Measurements from ENCODE around the gene NCSTN.
A peak's percentile ranks its signal among the peaks of the same experiment; 100 is the strongest.

Gene NCSTN

DNA sequence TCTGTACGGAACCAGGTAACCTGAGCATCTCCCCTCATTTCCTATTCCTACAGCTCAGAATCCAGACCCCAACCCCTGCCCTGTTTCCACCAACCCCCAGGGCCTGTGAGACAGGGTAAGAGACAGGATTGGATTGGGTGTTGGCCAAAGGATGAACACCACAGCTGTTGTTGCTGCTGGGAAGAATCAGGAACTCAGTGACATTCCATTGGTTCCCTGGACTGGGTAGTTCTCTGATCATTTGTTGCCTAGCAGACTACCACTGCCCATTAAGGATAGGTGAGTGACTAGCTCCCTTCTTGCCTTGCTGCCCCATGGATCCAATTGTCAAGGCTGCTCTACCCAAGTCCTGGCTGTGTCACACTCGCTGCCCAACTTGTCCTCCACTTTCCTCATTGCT is 10.0 kb downstream of the NCSTN start:
- no peak for DNase-seq

DNA sequence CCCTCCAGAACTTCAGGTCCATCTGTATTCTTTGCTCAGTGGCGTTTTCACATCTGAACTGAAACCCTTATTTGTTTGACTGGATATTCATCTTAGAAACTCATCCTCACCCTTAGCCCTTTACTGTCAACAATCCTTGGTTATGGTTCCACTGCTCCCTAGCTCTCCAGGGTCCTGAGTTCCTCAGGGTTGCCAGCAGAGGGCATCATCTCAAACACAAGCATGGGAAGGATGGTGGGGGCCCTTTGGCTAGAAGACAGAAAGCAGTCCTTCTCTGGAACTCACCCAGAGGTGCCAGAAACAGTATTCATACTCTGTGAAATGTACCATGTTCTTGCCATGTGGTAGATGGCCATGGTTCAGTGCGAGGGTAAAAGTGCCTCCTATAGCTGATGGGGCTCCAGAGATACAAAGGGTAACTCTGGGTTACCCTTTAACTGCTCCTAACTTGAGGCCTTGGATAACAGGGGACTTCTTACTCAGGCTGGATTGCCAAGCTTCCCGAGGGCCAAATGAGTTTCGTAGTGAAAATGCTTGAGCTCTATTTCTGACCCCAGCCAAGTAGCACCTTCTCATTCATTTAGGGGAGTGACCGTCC is 11.3 kb downstream of the NCSTN start:
- peak in 1 of 2 experiments; percentile 5 for DNase-seq

DNA sequence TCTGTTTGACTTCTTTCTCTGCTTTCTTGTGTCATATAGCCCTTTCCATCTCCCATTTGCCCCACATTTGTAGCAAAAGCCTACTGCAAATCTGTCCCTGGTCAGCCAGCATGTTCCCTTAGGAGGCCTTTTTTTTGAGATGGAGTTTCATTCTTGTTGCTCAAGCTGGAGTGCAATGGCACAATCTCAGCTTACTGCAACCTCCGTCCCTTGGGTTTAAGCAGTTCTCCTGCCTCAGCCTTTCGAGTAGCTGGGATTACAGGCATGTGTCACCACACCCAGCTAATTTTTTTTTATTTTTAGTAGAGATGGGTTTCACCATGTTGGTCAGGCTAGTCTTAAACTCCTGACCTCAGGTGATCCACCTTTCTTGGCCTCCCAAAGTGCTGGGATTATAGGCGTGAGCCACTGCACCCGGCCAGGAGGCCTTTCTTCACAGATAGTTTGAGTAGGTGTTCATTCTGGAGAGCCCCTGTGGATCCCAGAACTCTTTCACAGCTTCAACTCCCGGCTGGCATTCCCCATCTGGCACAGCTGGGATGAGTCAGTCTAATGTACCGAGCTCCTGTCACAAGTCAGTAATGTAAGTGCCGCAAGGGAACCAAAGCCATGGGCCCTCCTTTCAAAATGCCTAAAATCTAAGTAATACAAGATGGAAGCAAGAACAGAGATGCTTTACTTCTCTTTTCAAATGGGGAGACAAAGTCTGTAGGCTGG is 14.3 kb downstream of the NCSTN start:
- no peak for DNase-seq

DNA sequence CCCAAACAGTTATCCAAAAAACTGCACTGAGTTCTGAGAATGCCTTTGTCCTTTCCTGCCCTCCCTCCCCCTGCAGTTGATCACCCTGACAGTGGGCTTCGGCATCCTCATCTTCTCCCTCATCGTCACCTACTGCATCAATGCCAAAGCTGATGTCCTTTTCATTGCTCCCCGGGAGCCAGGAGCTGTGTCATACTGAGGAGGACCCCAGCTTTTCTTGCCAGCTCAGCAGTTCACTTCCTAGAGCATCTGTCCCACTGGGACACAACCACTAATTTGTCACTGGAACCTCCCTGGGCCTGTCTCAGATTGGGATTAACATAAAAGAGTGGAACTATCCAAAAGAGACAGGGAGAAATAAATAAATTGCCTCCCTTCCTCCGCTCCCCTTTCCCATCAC is 14.9 kb downstream of the NCSTN start:
- DNase-seq: no peak

GRCh38 chr1:160359559-160360226 is 16.5 kb downstream of the NCSTN start:
- DNase-seq: no peak

DNA sequence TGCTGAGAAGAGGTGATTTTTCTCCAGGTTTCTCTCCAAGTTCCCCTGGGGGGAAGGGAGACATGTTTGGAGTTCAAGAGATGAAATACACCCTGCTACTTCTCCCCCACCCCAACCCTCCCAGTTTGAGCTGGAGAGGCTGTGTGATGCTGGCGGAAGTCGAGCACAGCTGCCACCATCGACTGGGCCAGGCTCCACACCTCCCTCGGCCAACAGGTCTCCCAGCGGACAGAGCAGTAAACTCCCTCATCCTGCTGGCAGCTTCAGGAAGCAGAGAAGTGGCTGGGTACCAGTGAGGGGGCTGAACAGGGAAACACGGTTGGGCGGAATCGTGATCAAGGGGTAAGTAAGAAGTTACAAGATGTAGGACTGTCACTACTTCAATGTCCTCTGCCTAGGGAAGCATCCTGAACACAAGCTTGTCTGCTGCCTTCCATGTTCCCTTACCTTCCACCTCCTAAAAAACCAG is 17.1 kb downstream of the NCSTN start:
- no peak for DNase-seq

DNA sequence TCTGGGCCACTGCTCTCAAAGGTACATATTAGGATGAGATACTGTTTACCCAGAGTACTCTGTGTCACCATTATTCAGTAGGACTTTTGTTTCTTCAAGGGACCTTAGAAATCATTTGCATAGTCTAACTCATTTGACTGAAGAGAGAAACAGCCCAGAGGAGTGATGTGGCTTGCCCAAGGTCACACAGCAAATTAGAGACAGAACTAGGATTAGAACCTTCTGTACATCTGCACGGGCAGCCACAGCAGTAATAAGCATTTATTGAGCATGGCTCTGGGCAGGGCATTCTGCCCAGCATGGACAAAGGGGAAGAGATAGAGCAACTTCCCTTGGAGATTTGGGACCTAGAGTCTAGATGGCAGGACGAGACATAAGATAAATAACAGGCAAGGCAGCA is 18.0 kb downstream of the NCSTN start:
- no peak for DNase-seq

DNA sequence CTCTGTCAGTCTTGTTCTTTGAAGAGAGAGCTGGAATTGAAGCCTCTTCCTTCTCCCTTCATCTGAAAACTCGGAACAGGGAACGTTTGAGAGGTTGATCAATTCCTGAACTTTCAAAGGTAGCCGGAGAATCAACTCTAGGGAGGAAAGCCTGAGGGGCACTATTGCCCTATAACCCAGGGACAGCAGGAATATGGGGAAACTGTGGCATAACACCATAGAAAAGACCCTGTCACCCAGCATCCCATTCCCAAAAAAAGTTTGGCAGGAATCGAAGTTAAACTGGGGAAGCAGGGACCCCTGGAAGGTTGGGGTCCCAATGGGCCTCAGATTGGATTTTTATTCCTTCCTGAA is 18.6 kb downstream of the NCSTN start:
- no peak for DNase-seq

DNA sequence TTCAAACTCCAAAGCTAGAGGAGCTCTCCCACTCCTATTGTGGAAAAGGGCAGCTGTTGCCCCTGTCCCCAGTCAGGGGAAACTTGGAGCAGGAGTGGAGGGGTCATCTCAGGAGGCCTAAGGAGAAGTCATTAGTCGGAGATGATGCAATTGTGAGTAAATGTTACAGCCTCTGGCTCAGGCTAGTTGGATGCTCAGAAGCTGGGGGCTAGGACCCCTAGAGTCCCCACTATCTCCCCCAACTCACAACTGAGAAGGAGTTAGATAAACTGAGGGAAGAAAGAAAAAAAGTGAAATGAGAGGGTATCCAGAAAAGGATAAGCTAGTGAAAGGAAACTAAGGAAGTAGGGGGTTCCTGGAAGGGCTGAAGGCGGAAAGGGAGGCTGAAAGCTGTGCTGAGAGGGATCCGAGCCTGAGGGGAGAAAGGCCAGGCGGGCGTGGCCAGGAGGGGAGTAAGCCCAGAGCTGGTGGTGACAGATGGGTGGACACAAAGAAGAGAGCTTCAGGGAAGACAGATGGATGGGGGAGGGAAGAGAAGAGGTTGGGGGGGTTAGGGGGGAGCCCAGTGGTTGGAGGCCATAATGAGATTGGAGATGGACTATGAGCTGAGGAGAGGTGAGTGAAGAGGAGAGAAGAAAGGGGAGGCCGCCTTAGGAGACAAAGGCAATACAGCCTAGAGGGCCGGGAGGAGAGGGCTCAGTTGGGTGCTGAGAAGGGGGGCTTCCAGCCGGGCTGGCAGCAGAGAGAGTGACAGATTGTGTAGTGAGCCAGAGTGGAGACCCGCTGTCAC is 19.2 kb downstream of the NCSTN start:
- DNase-seq: no peak

GRCh38 chr1:160363010-160363409 is 19.8 kb downstream of the NCSTN start:
- DNase-seq: no peak

DNA sequence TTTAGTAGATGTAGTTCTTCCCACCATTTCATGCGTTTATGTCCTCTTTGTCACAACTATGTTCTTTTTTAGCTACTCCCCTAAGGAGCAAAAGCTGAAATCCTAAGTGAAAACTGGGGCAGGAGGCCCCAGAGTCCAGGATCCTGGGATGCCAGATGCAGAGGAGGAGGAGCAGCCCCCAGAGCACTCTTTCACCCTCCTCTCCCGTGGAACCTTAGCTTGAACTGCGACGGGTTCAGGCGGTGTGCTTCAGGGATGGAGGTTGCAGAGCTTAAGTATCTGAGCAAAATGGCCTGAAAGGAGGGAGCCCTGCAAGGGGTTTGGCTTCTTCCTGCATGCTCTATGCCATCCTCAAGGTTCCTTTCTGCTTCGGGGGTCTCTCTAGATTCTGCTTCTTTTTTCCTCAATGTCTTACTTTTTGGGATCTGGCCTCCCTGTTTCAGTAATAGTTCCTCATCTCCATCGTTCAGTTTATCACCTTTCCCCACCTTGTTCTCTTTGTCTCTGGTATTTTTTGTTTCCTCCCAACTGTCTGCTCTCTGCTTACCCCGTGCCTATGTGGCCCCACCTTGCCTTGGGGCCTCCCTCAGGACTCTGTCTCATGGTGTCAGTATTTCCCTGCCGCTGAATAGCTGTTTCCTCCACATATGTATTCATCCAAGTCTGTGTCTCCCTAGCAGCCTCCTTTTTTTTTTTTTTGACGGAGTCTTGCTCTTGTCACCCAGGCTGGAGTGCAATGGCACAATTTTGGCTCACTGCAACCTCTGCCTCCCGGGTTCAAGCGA is 21.0 kb downstream of the NCSTN start:
- DNase-seq: no peak

GRCh38 chr1:160365325-160365724 is 22.1 kb downstream of the NCSTN start:
- no peak for DNase-seq

DNA sequence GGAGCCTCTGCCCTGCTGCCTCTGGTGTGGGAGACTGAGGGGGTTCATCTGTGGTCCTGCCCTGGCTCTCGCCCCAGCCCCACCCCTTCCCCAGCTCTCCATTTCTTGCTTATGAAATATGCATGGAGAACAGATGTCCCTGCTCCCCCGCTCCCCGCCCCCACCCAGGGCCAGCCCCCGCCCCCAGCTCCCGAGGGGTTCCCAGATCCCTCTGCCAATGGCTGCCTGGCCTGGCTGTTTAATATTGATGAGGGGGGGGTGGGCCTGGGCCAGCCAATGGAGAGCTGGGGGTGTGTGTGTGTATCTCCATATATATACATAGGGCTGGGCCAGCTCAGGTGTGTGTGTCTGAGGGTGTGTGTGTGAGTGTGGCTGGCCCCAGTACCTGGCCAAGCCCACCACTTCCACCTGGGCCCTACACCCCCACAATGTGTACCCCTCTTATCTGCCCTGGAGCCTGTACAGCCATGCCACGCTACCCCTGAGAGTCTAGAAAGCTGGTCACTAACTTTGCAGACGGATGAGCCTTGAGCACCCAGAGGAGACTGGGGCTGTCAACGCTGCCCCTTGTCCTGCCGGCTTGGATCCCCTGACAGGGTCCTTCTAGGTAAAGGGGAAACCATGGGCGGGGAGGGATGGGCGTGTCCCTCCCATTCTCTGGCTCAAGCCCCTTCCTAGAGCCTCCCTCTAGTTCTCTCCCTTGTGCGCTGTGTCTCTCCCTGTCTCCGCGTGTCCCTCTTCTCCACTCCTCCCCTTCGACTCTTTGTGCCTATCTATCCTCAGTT is 23.7 kb downstream of the NCSTN start, which contains the start of gene NHLH1:
NHLH1 (plus strand) TSS at position 341 of the 785 bp plus-strand sequence. CDS start 3,661 bp downstream, outside the sequence.
- no peak for DNase-seq

- no peak for DNase-seq
These were observed 24.3 kb downstream of the NCSTN start for GRCh38 chr1:160367516-160367900.

DNA sequence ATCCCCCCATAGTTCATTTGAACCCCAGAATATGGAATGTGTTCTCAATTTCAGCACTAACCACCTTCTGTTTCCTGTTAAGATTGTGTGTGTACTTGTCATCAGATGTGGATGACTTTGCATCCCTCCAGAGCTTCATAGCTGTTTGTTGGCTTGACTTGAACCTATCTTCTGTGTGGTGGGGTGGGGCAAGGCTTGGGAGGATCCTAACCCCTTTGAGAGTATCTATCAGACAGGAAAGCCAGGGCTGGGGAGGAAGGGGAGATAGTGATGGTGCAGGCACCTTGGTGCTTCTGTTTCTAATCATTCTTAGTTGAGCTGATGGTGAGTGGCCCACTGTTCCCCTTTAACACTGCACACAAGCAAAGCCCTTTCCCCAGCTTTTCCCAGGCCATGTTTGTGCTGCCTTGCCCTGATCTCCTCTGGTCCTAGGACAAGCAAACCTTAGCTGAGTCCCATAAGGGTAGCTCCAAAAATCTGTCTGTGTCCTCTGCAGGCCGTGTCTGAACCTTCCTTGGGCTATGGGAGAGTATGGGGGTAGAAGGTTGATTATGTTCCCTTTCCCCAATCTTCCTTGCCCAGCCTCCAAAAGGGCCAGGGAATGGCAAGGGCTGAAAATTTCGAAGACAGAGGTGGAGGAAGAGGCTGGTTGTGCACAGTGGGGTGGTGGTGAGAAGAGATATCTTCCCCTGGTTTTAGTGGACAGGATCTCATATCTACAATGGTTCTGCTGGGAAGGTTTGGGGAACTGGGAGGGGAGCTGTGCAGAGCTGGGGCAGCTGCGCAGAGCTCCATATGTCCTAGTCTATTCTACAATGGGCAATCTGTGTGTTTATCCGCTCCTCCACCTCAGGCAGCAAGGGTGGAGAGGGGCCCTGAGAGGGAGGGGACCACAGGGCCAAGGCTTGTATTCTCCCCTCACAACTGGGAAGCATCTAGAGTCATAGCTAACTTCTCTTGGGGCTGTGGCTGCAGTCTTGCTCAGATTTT is 25.0 kb downstream of the NCSTN start:
- DNase-seq: no peak

- DNase-seq: no peak
These were observed 25.9 kb downstream of the NCSTN start for GRCh38 chr1:160369087-160369486.

- no peak for DNase-seq
These were observed 27.6 kb downstream of the NCSTN start for GRCh38 chr1:160370561-160371345.

- DNase-seq: no peak
These were observed 28.1 kb downstream of the NCSTN start for GRCh38 chr1:160371346-160371631.

DNA sequence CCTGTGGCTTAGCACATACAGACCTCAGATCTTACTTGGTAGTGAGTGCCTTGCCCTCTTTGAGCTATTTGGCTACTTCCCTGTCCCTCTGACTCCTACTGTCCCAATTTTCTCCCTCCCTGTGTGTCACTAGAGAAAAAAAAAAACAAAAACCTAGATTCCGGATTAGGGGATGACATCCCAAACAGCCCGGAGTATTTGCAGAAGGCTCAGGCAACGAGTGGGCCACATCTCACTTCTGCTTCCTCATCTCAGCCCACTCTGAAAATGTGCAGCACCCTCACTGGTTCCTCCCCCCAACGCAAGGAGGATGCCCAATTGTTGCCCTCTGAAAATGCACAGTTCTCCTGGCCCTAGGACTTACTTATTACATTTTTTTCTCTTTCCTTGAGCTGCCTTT is 28.6 kb downstream of the NCSTN start:
- DNase-seq: no peak

DNA sequence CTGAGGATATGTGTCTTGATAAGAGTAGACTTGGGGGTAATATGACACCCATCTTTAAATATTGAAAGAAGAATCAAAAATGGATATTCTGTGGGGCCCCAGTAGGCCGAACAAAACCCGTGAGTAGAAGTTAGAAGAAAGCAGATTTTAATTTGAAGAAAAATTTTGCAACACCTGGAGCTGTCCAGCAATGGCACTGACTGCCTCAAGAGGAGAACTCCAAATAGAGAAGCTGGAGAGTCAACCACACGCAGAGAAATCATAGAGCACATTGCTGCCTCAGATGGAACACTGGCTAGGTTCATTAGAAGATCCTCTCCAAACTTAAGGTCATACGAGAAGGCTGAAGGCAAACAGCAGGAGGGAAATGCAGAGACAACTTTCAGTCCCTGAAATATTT is 30.5 kb downstream of the NCSTN start:
- DNase-seq: no peak
